H1 (cell line): Measurements from ENCODE around the gene TLR9. TPM values are rescaled to one million over a fixed set of nuclear protein-coding genes. Genes with fewer than 3 reads are reported as not detected.

ENCODE experiments used
- CTCF ChIA-PET: fragments of 300-600 bp; sonication (Branson Sonifier 250); formaldehyde crosslinking; loops from one replicate; lab custom pipeline; 2021; ENCODE audit not compliant: partially characterized antibody; lab: Charles Lee
- POLR2A ChIA-PET: fragments of 300-600 bp; sonication (Branson Sonifier 250); formaldehyde crosslinking; loops from one replicate; lab custom pipeline; 2021; ENCODE audit warnings: inconsistent platforms; ENCODE audit not compliant: partially characterized antibody; lab: Charles Lee
- DNase-seq, 2 experiments: peaks; one replicate each; pipeline versions ENCODE4 v3.0.0 to v3.0.0-alpha.2; 2010 to 2022; ENCODE audit warnings: low spot score in 2 of 2, low read depth in 1 of 2, mixed read lengths in 1 of 2
- FAIRE-seq: peaks from 2 replicates; lab custom pipeline; 2011; peaks lifted over from hg19 to GRCh38; lab: Jason Lieb, UNC
- H2AFZ ChIP-seq: 2 replicates; pipeline ENCODE4 v1.8.1; 2012; ENCODE audit warnings: low read length, inconsistent platforms
- H2AK5ac ChIP-seq: 2 replicates; pipeline ENCODE4 v1.6.1; 2013; ENCODE audit warnings: low read depth, low read length
- H2BK120ac ChIP-seq: replicated peaks from 2 replicates; pipeline ENCODE3; 2013; ENCODE audit warnings: low read depth, low read length, inconsistent platforms
- H2BK12ac ChIP-seq: 2 replicates; pipeline ENCODE4 v1.6.1; 2013; ENCODE audit warnings: low read depth, low read length
- H2BK15ac ChIP-seq: 2 replicates; pipeline ENCODE4 v1.6.1; 2013; ENCODE audit warnings: low read length
- H2BK20ac ChIP-seq: 2 replicates; pipeline ENCODE4 v1.6.1; 2013; ENCODE audit warnings: low read length
- H2BK5ac ChIP-seq: 2 replicates; pipeline ENCODE4 v1.6.1; 2013; ENCODE audit warnings: low read depth, low read length
- H3K14ac ChIP-seq: 2 replicates; pipeline ENCODE4 v1.6.1; 2013; ENCODE audit warnings: inconsistent platforms; ENCODE audit not compliant: insufficient read length
- H3K18ac ChIP-seq: 2 replicates; pipeline ENCODE4 v1.6.1; 2013; ENCODE audit warnings: low read length; ENCODE audit errors: extremely low read depth
- H3K23ac ChIP-seq: 2 replicates; pipeline ENCODE4 v1.6.1; 2013; ENCODE audit warnings: inconsistent platforms; ENCODE audit not compliant: insufficient read length
- H3K23me2 ChIP-seq: 2 replicates; pipeline ENCODE4 v1.6.1; 2013; ENCODE audit warnings: low read depth, low read length
- H3K27ac ChIP-seq: 2 replicates; pipeline ENCODE4 v1.6.1; 2011; ENCODE audit warnings: low read depth, low read length, inconsistent platforms
- H3K27me3 ChIP-seq, 4 experiments: replicated peaks in 1 of 4; 1 replicate in 1 of 4; 2 replicates in 3 of 4; pipeline versions ENCODE4 v1.6.1 to v1.8.1; 2011 to 2013; ENCODE audit warnings: low read length in 3 of 4, mild to moderate bottlenecking in 3 of 4, inconsistent platforms in 2 of 4, mixed read lengths in 2 of 4, moderate library complexity in 1 of 4; ENCODE audit not compliant: control insufficient read depth in 3 of 4, insufficient read depth in 3 of 4; ENCODE audit errors: extremely low read depth in 1 of 4
- H3K36me3 ChIP-seq, 4 experiments: 2 replicates each; pipeline versions ENCODE4 v1.6.1 to v1.8.1; 2011 to 2013; ENCODE audit warnings: mild to moderate bottlenecking in 4 of 4, low read length in 3 of 4, moderate library complexity in 2 of 4, control low read depth in 1 of 4, inconsistent platforms in 1 of 4; ENCODE audit not compliant: insufficient read depth in 4 of 4, control insufficient read depth in 2 of 4
- H3K4ac ChIP-seq: replicated peaks from 2 replicates; pipeline ENCODE3; 2013; ENCODE audit warnings: low read length, low read depth, mixed read lengths, inconsistent platforms; ENCODE audit not compliant: insufficient read length
- H3K4me1 ChIP-seq, 4 experiments: replicated peaks in 1 of 4; 1 replicate in 1 of 4; 2 replicates in 3 of 4; pipeline versions ENCODE4 v1.6.1 to v1.8.1; 2011 to 2013; ENCODE audit warnings: low read length in 3 of 4, inconsistent platforms in 2 of 4, mixed read lengths in 1 of 4; ENCODE audit not compliant: insufficient read depth in 4 of 4, control insufficient read depth in 3 of 4
- H3K4me2 ChIP-seq, 2 experiments: 2 replicates each; pipeline versions ENCODE4 v1.6.1 to v1.8.1; 2011 to 2013; ENCODE audit warnings: low read depth in 2 of 2, low read length in 2 of 2, control low read depth in 1 of 2, inconsistent platforms in 1 of 2, mild to moderate bottlenecking in 1 of 2; ENCODE audit not compliant: insufficient read depth in 1 of 2
- H3K4me3 ChIP-seq, 4 experiments: fragments of 200-600, 300-600 bp in 1 of 4; sonication (generic), shearing (Covaris generic), sonication (Bioruptor Twin) in 1 of 4; 2 replicates each; pipeline versions ENCODE4 v1.5.1 to v1.8.1; 2011 to 2016; ENCODE audit warnings: low read length in 4 of 4, low read depth in 3 of 4, control low read depth in 2 of 4, inconsistent platforms in 2 of 4, mild to moderate bottlenecking in 2 of 4, mixed read lengths in 1 of 4, moderate library complexity in 1 of 4; ENCODE audit not compliant: insufficient read depth in 2 of 4; ENCODE audit errors: extremely low read depth in 1 of 4
- H3K56ac ChIP-seq: replicated peaks from 2 replicates; pipeline ENCODE3; 2013; ENCODE audit warnings: low read depth, mild to moderate bottlenecking, mixed read lengths, low read length, inconsistent platforms; ENCODE audit not compliant: insufficient read length
- H3K79me1 ChIP-seq: 2 replicates; pipeline ENCODE4 v1.6.1; 2013; ENCODE audit warnings: low read depth, low read length, control low read depth
- H3K79me2 ChIP-seq, 2 experiments: 2 replicates each; pipeline versions ENCODE4 v1.6.1 to v1.8.1; 2012 to 2013; ENCODE audit warnings: low read length in 2 of 2, mild to moderate bottlenecking in 2 of 2, inconsistent platforms in 1 of 2; ENCODE audit not compliant: insufficient read depth in 2 of 2, control insufficient read depth in 1 of 2
- H3K9ac ChIP-seq, 4 experiments: replicated peaks in 1 of 4; 1 replicate in 1 of 4; 2 replicates in 3 of 4; pipeline versions ENCODE4 v1.6.1 to v1.8.1; 2011 to 2013; ENCODE audit warnings: low read depth in 3 of 4, low read length in 3 of 4, control low read depth in 2 of 4, mild to moderate bottlenecking in 2 of 4, moderate library complexity in 2 of 4, inconsistent platforms in 1 of 4; ENCODE audit errors: extremely low read depth in 1 of 4
- H3K9me3 ChIP-seq, 2 experiments: 2 replicates each; pipeline versions ENCODE4 v1.6.1 to v1.8.1; 2012 to 2013; ENCODE audit warnings: mild to moderate bottlenecking in 2 of 2, moderate library complexity in 2 of 2, control low read depth in 1 of 2, inconsistent platforms in 1 of 2, low read depth in 1 of 2, low read length in 1 of 2, mixed read lengths in 1 of 2; ENCODE audit not compliant: insufficient read depth in 2 of 2
- H4K20me1 ChIP-seq, 2 experiments: replicated peaks in 1 of 2; 2 replicates each; pipeline versions ENCODE3 to v1.8.1; 2011 to 2013; ENCODE audit warnings: inconsistent platforms in 2 of 2, low read length in 2 of 2, mild to moderate bottlenecking in 1 of 2; ENCODE audit not compliant: insufficient read depth in 2 of 2, control insufficient read depth in 1 of 2
- H4K5ac ChIP-seq: 2 replicates; pipeline ENCODE4 v1.6.1; 2013; ENCODE audit warnings: low read length, low read depth, mixed read lengths, inconsistent platforms; ENCODE audit not compliant: insufficient read length
- H4K8ac ChIP-seq: 2 replicates; pipeline ENCODE4 v1.8.0; 2013; ENCODE audit warnings: mild to moderate bottlenecking, moderate library complexity, low read length, inconsistent platforms; ENCODE audit not compliant: insufficient read depth; ENCODE audit errors: extremely low read depth
- H4K91ac ChIP-seq: replicated peaks from 2 replicates; pipeline ENCODE3; 2013; ENCODE audit warnings: low read length, mixed read lengths, inconsistent platforms; ENCODE audit not compliant: insufficient read length
- CHD2 ChIP-seq: IDR thresholded peaks from 2 replicates; pipeline ENCODE4 v1.6.1; 2012; ENCODE audit warnings: low read length, improper control_type of control experiment
- EP300 ChIP-seq, 2 experiments: IDR thresholded peaks; 1 replicate in 1 of 2; 2 replicates in 1 of 2; pipeline ENCODE4 v1.6.1; 2011 to 2012; ENCODE audit warnings: low read depth in 2 of 2, low read length in 2 of 2, mild to moderate bottlenecking in 2 of 2, borderline replicate concordance in 1 of 2, inconsistent platforms in 1 of 2, moderate library complexity in 1 of 2
- JUN ChIP-seq: IDR thresholded peaks from 2 replicates; pipeline ENCODE4 v1.6.1; 2011; ENCODE audit warnings: low read depth, mild to moderate bottlenecking, improper control_type of control experiment, low read length
- KDM1A ChIP-seq: fragments of 200-600, 300-600 bp; sonication (generic); IDR thresholded peaks from 2 replicates; pipeline ENCODE4 v1.7.1; 2016; ENCODE audit warnings: mild to moderate bottlenecking, low read length, borderline replicate concordance
- SP2 ChIP-seq: IDR thresholded peaks from 2 replicates; pipeline ENCODE4 v1.6.1; 2012; ENCODE audit warnings: mild to moderate bottlenecking, low read length, inconsistent platforms
- polyA plus RNA-seq, 7 experiments: library from polyadenylated mRNA; depleted of rRNA in 3 of 7; stranded (reverse) in 5 of 7; unstranded in 2 of 7; fragments of >200 nt in 5 of 7; fragments of 200-250 nt in 2 of 7; gene quantifications; 1 replicate in 5 of 7; 2 replicates in 1 of 7; 4 replicates in 1 of 7; pipeline versions ENCODE4 v1.2.1 to v1.2.3, GENCODE V29; 2011 to 2013; ENCODE audit warnings: missing spikeins in 2 of 7, mixed read lengths in 2 of 7
- total RNA-seq: library from RNA; stranded (reverse); fragmentation: NEBNext Ultra II Directional; extraction: Animal tissue kit (Norgen Biotek cat#: 25700); gene quantifications from 2 replicates; pipeline ENCODE4 v1.2.1, GENCODE V29; 2021
- TF ChIP-seq, protein P1 (sequence below): IDR thresholded peaks from 2 replicates; pipeline ENCODE4 v1.6.1; 2011; ENCODE audit warnings: low read length, improper control_type of control experiment

The TLR9 gene
- total and polyA plus RNA-seq, 2 of the 8 experiments (the other 6 are each of a cell fraction or from before 2014, with no cell fraction given), result 0.05 TPM; not detected in 1

DNA sequence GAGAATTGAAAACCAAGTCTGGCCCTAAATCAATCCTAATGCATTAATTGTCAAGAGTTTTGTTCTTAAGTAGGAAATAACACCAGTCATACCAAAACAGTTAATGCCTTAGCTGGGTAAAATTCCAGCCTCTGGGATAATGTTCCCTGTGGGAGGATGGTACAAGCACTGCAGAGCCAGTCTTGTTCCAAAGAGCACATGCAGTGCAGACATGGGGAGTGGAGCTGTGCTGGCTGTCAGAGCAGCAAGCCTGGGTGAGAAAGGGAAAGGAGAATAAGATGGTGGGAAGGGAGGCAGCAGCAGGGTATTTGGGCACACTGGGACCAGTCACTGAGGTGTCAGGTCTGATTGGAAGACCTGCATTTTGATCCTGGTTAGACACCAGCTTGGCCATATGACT is 15.4 kb downstream of the TLR9 start:
- no peak for DNase-seq
- no peak overlapping the region for H3K27ac ChIP-seq

More for the DNA sequence above, 15.4 kb downstream of the TLR9 start:
- CTCF ChIA-PET, result interaction anchor here (0.8 to 20.4 kb wide), 4 partner anchors 11 to 208 kb away, joined by 3 to 336 read pairs (median 28); partner anchors contain the start of gene TWF2
- Histone ChIP-seq H3K9me3 (no peaks in the 10 kb centered on the region), H3K4ac (no peak overlapping the region), H3K23me2 (no peaks in the 10 kb centered on the region), H3K79me2 (no peaks in the 10 kb centered on the region), H2AFZ (no peak overlapping the region), H2BK15ac (no peak overlapping the region), H3K18ac (no peak overlapping the region), H3K9ac (no peak overlapping the region), H3K79me1 (no peaks in the 10 kb centered on the region), H2AK5ac (no peak overlapping the region), H4K8ac (no peak overlapping the region), H3K56ac (no peak overlapping the region), H3K14ac (no peak overlapping the region), H2BK120ac (no peak overlapping the region), H3K36me3 (peaks cover 38 to 93% (median 78%) of the 10 kb centered on the region in 4 experiments), H4K20me1 (peaks cover 0 to 8% of the 10 kb centered on the region in 2 experiments), H3K4me2 (no peak overlapping the region), H3K4me1 (no peaks in the 10 kb centered on the region), H4K91ac (no peak overlapping the region), H3K4me3 (no peak overlapping the region), H3K27me3 (no peaks in the 10 kb centered on the region), H2BK5ac (no peak overlapping the region), H3K23ac (no peak overlapping the region), H4K5ac (no peak overlapping the region), H2BK20ac (no peak overlapping the region), H2BK12ac (no peak overlapping the region)
- TF ChIP-seq, protein P1, sequence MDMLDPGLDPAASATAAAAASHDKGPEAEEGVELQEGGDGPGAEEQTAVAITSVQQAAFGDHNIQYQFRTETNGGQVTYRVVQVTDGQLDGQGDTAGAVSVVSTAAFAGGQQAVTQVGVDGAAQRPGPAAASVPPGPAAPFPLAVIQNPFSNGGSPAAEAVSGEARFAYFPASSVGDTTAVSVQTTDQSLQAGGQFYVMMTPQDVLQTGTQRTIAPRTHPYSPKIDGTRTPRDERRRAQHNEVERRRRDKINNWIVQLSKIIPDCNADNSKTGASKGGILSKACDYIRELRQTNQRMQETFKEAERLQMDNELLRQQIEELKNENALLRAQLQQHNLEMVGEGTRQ, result no peak
- TF ChIP-seq JUN, result no peak
- TF ChIP-seq KDM1A, result no peak
- no peak for TF ChIP-seq EP300 (IDR thresholded peaks at IDR 0.05; ENCODE audit: borderline replicate concordance in 1 of 2, low read depth in 2 of 2, low read length in 2 of 2)
- TF ChIP-seq CHD2, result no peak
- no peak for TF ChIP-seq SP2
- FAIRE-seq, result no peak
- POLR2A ChIA-PET, result interaction anchor here (1.1 to 1.2 kb wide), 2 partner anchors 12 to 68 kb away, joined by 3 read pairs; no protein-coding TSS in a partner anchor
